ENCODE data around the gene UBQLN3. TPM values are rescaled to one million over a fixed set of nuclear protein-coding genes. Genes with fewer than 3 reads are reported as not detected.

UBQLN3 gene
- total and polyA plus RNA-seq, 10 of the 15 experiments (the other 5 are each of a cell fraction or from before 2014, with no cell fraction given): not detected

DNA sequence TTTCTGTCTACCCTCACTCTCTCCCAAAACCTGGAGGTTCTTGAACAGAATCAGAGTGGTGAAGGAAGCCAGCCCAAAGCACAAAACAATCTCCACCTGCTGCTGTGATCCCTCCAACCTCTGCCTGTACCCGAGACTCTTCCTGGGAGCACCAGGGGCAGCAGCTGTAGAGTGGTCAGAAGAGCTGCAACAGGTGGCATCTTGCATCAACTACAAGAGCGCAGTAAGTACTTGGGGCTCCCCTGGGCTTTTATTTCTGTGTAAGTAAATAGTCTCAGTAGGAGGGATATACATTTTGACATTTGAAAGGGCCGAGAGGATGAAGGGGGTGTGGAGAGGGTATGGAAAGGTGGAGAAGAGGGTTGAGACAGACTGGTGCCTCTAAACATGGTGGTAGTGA lies 15.0 kb upstream of the UBQLN3 start:
- ChIA-PET RAD21 (ENCODE audit: unreplicated experiment) (no interaction called here), SMC1A (ENCODE audit: uncharacterized antibody, unreplicated experiment) (interaction anchor here (1.6 kb wide), 1 partner anchor 9 kb away, joined by 5 read pairs; no protein-coding TSS in a partner anchor), POLR2A (no interaction called here), CTCF (no interaction called here)
- H3K4me1 ChIP-seq (ENCODE audit: control insufficient read depth, insufficient read depth, low read length): no peaks in the 10 kb centered on the region
- DNase-seq (ENCODE audit: low read depth, low spot score) (no peak), FAIRE-seq (no peak), ATAC-seq (no peak)
- H2AFZ ChIP-seq (ENCODE audit: control insufficient read depth, low read depth, low read length): no peak overlapping the region
- no peaks in the 10 kb centered on the region for H3K9me3 ChIP-seq (replicated peaks; ENCODE audit: control insufficient read depth, insufficient read depth, low read length)
- intact Hi-C loops (cut with micrococcal nuclease; ENCODE audit: unreplicated experiment) (no loop called here), in situ Hi-C loops (cut with MboI) (no loop called here)
- BruUV-seq (replicated peaks): no TSS peak
- no peaks in the 10 kb centered on the region for H4K20me1 ChIP-seq (ENCODE audit: control insufficient read depth, insufficient read depth)
- no peaks in the 10 kb centered on the region for H3K79me2 ChIP-seq (ENCODE audit: control insufficient read depth, insufficient read depth, low read length)
- whole genome bisulfite sequencing (ENCODE audit: insufficient coverage, insufficient replicate concordance, low lambda C conversion rate, missing lambda C conversion rate): 32% methylated on average over 3 of the region's 3 CpGs
- H3K4me2 ChIP-seq (ENCODE audit: control insufficient read depth, insufficient read depth): no peak overlapping the region
- H3K27ac ChIP-seq (ENCODE audit: control insufficient read depth, insufficient read depth): no peak overlapping the region
- H3K27me3 ChIP-seq (replicated peaks in 1 of 2; ENCODE audit: control insufficient read depth in 2 of 2, insufficient read depth in 2 of 2, low read length in 1 of 2): no peaks in the 10 kb centered on the region; a peak in 1 of 4 replicates
- H3K9ac ChIP-seq (ENCODE audit: control insufficient read depth, insufficient read depth, low read length): no peak overlapping the region
- TF ChIP-seq RAD21 (IDR thresholded peaks at IDR 0.05; ENCODE audit: insufficient read depth, low read depth, low read length): no peak
- no peak for TF ChIP-seq LARP7 (IDR thresholded peaks at IDR 0.05)
- no peak for TF ChIP-seq ZSCAN29 (IDR thresholded peaks at IDR 0.05)
- TF ChIP-seq POLR2AphosphoS5 (IDR thresholded peaks at IDR 0.05; ENCODE audit: low read length): no peak
- no peak for TF ChIP-seq RAD51 (IDR thresholded peaks at IDR 0.05)
- TF ChIP-seq SP1 (IDR thresholded peaks at IDR 0.05; ENCODE audit: low read depth, low read length): no peak
- no peak for TF ChIP-seq MEF2B (IDR thresholded peaks at IDR 0.05; ENCODE audit: partially characterized antibody, poor library complexity, severe bottlenecking)
- no peak for TF ChIP-seq RCOR1 (conservative IDR thresholded peaks at IDR 0.05; ENCODE audit: low read depth, low read length)
- TF ChIP-seq ZNF217 (IDR thresholded peaks at IDR 0.05): no peak
- no peak for TF ChIP-seq POLR2AphosphoS2 (IDR thresholded peaks at IDR 0.05; ENCODE audit: low read depth, low read length)
- TF ChIP-seq, protein P1, sequence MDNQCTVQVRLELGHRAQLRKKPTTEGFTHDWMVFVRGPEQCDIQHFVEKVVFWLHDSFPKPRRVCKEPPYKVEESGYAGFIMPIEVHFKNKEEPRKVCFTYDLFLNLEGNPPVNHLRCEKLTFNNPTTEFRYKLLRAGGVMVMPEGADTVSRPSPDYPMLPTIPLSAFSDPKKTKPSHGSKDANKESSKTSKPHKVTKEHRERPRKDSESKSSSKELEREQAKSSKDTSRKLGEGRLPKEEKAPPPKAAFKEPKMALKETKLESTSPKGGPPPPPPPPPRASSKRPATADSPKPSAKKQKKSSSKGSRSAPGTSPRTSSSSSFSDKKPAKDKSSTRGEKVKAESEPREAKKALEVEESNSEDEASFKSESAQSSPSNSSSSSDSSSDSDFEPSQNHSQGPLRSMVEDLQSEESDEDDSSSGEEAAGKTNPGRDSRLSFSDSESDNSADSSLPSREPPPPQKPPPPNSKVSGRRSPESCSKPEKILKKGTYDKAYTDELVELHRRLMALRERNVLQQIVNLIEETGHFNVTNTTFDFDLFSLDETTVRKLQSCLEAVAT (IDR thresholded peaks at IDR 0.05): no peak
- no peak for TF ChIP-seq SUPT20H (IDR thresholded peaks at IDR 0.05; ENCODE audit: borderline replicate concordance, control insufficient read depth, low read depth, low read length)
- no peaks in the 10 kb centered on the region for H3K36me3 ChIP-seq (ENCODE audit: control insufficient read depth in 2 of 2, insufficient read depth in 2 of 2, low read length in 1 of 2)
- H3K4me3 ChIP-seq: no peak overlapping the region
